Activated CD4-positive, alpha-beta T cell treated with anti-CD3 and anti-CD28 coated beads, Interleukin-2, amount 50 U/mL, for 48 hours (primary cell): ENCODE data around the gene TSPAN14.
"Not testable (repeated sequence)": the region's sequence is repeated elsewhere in the genome, so short reads cannot be mapped to it uniquely, and the experiment has no call there.

Experiments used
- DNase-seq, 2 experiments: peaks; one replicate each; pipeline ENCODE4 v3.0.0-alpha.2; 2020

Gene TSPAN14, protein sequence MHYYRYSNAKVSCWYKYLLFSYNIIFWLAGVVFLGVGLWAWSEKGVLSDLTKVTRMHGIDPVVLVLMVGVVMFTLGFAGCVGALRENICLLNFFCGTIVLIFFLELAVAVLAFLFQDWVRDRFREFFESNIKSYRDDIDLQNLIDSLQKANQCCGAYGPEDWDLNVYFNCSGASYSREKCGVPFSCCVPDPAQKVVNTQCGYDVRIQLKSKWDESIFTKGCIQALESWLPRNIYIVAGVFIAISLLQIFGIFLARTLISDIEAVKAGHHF

DNA sequence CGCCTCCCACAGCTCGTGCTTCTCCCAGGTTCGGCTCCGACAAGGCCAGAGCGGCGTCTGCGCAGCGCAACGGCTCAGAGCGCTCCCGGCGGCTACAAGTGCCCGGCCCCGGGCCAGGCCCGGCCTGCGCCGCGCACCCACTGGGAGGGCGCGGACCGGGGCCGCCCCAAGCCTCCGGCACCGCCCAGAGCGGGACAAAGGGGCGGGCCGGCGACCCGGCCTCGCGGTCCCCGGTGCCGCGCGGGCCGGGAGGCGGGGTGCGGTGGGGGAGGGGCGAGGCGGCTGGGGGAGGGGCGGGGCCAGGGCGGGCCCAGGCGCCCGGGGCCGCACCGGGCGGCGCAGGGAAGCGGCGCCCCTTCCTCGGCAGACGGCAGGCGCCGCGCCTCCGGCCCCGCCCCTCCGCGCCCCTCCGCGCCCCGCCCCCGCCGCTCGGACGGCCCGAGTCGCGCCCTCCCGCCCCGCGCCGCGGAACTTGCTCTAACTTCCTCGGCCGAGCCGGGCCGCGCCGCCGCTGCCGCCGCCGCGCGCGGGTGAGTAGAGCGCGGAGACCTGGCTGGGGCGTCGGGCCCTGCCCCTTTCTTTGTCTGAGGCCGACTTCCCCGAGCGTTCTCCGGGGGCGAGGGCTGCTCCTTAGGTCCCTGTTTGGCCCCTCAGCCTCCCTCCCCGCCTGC is at the start of gene TSPAN14:
TSS of gene TSPAN14 (plus strand) at position 469 of the 671 bp plus-strand sequence. CDS start 34,924 bp downstream, outside the sequence.
- peak; percentile 76 to 79 for DNase-seq

GRCh38 chr10:80405035-80405434 is 49.1 kb upstream of the TSPAN14 start:
- DNase-seq, result no peak

DNA sequence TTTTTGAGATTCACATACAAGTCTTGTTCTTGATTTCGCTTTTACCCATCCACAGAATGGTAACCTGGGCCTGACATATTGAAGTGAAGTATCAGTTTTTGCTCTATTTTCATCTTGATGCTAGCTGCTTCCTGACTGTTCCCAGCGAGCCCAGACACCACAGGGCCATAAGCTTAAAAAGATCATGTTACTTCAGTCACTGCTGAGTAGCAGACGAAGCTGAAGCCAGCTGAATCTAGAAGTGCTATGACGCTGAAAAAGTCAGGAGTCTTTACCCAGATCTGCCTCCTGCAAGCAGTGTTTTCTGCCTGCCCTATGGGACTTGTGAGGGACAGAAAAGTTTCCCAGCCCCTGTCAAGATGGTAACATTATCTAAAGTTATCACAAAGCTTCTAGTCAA is 48.5 kb upstream of the TSPAN14 start:
- no peak for DNase-seq

DNA sequence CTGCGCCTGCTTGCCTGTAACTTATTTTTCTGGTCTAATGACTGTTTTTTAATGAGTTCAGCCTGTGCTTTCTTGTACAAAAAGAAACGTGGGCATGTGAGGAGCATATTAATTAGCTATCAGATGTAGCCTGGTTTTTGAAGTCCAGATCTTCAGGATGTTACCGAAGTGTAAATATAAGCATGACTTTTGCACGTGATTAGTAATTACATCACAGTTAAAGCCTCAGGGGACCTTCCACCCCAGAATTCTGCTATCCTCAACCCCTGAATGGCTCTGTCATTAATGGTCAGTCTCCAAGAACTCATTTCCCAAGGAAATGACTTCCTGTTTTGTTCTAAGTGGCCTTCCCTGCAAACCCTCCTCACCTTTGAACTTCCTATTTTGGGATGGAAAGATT is 47.9 kb upstream of the TSPAN14 start:
- no peak for DNase-seq

DNA sequence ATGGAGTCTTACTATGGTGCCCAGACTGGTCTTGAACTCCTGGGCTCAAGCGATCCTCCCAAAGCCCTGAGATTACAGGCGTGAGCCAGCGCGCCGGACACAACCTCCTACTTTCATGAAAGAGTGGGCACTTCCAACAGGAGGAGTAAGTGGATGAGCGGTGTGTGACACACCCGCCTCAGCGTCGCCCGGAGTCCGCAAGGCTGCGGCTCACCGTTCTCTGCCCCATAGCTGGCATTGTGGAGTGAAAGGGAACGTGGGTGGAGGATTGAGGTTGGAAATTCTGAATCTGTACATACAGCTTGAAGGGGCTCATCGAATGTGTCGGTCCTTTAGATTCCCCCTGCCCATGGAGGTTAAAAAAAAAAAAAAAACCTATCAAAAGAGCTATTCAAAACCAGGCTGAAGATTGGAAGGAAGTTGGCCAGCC is 46.3 kb upstream of the TSPAN14 start:
- DNase-seq, result peak; percentile 65 to 76

GRCh38 chr10:80408242-80409101 is 45.6 kb upstream of the TSPAN14 start, which contains the start of gene PRXL2A:
TSS of gene PRXL2A (plus strand) at chr10:80408551. CDS start at chr10:80420468, 11,917 bp downstream.
- DNase-seq, result peak; percentile 86 to 88

DNA sequence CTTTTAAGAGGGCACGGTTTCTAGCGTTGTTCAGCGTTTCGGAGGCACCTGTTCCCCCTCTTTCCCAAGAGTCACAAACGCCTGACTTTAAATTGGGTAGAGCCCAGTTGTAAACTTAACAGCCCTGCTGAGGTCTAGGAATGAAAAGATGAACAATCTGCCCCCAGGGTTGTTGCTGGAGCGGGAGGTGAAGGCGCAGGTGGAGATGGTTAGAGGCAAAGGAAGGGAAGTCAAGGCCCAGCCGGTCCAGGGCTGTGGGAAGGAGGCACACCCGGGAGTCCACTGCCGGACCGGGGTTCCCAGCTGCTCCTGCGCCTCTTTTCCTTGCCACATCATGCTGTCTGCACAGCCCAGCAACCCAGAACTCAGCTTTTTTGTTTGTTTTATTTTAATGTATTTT is 45.0 kb upstream of the TSPAN14 start:
- no peak for DNase-seq

DNA sequence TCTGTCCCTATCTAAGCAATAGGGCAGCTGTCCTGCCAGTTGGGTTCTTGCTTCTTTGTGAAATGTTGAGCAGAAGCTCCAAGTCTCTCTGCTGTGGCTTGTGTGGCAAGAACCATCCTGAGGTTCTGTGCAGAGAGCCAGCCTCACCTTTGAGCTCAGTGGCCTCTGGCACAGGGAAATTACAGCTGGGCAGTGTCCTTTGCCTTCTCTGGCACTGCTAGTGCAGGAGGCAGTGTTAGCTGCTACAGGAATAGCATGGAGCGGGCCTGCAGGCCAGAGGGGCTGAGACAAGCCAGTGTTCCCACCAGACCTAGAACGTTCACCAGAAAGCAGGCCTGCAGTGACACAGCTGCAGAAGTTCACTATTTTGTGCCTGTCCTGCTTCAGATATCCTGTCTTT is 44.0 kb upstream of the TSPAN14 start:
- no peak for DNase-seq

DNA sequence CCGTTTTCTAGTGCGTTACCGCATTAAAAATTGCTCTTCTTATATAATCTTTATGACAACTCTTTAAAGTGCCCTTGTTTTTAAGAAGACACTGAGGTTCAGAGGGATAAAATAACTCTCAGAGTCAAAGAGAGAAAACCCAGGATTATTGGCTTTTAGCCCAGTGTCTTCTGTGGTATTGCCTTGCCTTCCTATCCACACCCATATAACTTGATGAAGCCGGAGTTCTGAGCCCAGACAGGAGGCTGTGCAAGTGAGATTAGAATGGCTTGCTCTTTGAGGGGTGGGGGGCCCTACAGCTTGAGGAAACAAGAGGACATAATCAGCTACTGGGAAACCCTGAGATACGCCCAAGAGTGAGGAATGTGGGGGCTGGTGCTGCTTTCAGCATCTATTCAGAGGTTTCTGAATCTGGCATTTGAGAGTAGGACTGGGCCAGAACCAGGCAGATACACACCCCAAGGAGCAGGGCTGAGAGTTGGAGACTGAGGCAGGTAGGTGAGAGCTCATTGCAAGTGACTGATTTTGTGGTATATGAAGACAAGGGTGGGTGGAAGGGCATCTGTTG is 43.4 kb upstream of the TSPAN14 start:
- no peak for DNase-seq

GRCh38 chr10:80411267-80411668 is 42.8 kb upstream of the TSPAN14 start:
- DNase-seq, result no peak

GRCh38 chr10:80411681-80412220 is 42.4 kb upstream of the TSPAN14 start:
- DNase-seq, result no peak

DNA sequence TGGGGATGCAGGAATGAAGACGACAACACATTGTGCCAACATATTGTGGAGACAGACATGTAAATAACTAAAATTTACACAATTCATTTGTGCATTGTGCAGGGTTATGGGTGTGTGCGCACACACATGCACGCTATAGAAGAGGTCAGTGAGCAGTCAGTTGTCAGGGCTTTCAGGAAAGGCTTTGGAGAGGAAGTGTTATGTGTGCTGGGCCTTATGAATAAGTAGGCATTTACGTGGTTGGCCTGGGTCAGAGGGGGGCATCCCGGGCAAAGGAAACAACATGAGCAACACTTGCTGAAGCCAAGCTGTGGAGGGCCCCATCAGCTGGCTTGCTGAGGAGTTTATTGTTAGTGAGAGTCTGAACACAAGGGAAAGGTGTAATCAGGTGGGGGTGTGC is 41.6 kb upstream of the TSPAN14 start:
- no peak for DNase-seq

DNA sequence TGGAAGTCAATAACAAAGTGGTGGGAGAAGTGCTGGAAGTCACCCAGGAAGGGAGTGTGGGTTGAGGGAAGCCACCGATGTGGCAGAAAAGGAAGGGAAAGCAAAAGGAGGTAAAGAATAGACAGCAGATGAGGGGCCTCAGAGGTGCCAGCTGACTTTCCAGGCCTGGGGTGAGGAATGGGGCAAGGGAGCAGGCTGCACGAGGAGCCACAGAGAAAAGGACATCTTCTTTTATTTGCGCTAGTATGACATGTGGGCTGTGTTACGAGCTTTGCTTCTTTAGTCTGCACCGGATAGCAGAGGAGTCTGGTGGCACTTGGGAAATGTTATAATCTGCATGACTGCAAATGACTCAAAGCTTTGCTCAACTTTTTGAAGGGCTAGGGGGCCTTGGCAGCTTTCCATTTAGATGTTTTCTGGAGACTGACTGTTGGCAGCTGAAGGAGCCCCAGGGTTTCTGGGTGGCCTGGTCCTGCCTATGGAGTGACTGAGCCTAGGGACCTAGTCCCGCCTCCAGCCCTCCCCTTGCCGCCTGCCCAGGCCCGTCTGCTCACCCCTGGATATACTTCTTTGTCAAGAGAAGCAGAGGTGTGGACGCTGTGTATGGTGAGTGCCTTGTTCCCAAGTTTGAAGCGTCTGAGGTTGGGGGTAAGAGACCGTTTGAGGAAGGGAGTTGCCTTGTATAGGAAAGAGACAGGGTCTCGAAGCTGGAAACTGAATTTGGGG is 40.7 kb upstream of the TSPAN14 start:
- DNase-seq, result no peak

GRCh38 chr10:80414142-80414895 is 39.8 kb upstream of the TSPAN14 start:
- DNase-seq, result no peak

DNA sequence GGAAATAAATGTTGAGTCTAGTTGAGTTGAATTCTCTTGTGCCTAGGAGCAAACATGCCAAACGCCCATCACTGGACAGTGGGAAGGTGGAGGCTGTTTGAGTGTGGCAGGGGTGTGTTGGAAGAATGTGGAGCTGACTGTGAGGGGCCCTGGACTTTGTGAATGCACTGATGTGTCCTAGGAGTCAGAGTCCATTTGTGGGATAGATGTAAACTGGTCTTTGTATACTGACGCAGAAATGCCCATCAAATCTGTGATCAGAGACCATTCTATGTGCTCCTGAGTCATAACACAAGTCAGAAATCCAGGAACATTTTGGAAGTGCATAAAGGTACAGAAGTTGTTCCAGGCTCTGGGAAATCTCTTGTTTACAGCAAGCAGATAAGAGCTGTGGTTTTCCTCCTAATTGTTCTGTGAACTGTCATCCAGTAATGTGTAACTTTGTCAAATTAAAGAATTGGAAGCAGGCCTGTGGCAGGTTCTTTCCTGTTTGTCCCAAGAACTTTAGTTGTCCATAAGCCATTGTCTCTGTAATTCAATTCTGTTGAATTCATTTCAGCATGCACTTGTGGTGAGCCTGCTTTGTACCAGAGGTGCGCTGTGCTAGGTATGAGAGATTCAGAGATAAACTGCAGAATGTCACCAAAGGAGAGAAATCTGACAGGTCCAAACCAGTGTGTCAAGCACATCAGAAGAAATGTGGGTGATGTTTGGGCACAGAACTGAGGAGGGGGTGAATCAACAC is 38.2 kb upstream of the TSPAN14 start:
- DNase-seq, result no peak

DNA sequence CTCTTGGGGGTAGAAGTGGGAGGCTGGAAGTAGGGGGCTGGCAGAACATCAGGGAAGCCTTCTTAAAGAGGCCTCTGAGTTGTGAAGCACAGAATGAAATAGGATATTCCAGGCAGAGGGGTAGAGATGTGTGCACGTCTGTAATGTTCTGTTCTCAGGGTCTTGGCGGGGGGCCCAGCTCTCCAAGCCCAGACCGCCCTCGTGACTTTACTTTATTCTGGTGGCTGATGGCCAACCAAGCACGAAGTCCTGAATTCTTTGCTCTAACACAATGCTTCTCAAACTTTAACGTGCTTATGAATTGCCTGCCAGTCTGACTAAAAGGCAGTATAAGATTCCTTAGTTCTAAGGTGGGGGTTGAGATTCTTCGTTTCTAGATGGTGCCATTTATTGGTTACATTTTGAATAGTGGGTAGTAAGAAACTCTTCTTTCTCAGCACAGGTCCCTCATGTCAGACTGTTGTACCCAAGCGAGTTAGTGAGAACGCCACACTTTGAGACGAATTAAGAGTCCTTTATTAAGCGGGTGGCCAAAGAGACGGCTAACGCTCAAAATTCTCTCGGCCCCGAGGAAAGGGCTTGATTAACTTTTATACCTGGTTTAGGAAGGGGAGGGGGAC is 37.5 kb upstream of the TSPAN14 start:
- no peak for DNase-seq

DNA sequence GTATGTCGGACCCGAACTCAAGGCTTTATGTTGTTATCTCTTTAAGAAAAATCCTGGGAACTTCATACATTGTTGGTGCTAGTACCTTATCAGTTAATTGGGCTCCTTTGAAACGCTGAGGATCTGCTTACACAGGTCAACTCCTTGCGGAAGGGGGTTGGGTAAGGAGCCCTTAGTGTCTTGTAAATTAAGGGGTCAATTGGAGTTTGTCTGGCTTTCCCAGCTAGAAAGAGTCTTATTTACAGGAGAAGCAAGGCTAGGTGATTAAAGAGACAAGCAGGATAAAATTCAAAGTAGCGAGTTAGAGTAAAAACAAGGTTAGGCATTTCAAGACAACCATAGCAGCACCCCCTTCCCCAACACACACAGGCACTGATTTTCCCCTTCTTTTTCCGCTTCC is 36.9 kb upstream of the TSPAN14 start:
- not testable (repeated sequence) for DNase-seq

GRCh38 chr10:80421050-80421706 is 32.9 kb upstream of the TSPAN14 start:
- DNase-seq, result no peak

DNA sequence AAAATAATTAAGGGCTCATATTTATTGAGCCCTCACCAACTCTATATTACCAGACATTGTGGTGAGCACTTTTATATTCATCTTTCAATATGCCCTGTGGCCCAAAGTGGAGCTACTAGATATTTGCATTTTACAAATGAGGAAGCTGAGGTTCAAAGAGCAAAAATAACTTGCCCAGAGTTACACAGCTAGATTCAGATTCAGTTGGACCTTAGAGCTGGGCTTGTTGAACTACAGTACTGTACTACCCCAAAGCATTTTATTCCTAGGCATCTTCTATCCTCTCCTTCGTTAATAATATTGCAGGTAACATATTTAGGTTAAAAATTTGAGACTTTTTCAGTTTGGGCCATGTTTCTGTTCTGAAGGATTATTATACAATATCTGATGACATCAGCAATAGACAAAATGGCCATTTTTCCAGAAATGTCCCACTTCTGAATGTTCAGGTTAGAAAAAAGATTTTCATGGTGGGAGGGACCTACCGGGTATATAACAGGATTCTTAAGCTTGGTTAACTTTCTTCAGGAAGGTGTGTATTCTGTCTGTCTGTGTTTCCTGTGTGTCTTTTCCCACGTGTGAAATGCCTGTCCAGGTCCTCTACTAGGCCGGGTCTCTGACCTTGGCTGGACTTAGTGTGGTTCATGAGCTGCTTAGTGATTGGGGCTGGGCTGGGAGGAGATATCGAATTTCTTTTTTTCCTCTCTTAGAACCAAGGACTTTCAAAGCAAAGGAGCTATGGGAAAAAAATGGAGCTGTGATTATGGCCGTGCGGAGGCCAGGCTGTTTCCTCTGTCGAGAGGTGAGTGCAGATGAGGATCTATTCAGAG is 32.2 kb upstream of the TSPAN14 start:
- no peak for DNase-seq
